Stomach (tissue), 4 donors: ENCODE results near the gene HVCN1.

Experiments used
- EP300 ChIP-seq: sonication (generic); formaldehyde crosslinking; IDR thresholded peaks from one replicate; pipeline ENCODE4 v1.6.1; 2017; ENCODE audit warnings: antibody characterized with exemption
- POLR2A ChIP-seq, 4 donors: fragments of 450-650 bp; IDR thresholded peaks; one replicate each; pipeline ENCODE4 v1.6.1; 2016; ENCODE audit warnings: antibody characterized with exemption in 4 of 4, control low read depth in 2 of 4, mild to moderate bottlenecking in 1 of 4, moderate library complexity in 1 of 4
- POLR2AphosphoS5 ChIP-seq, 3 donors: sonication (generic); formaldehyde crosslinking; IDR thresholded peaks; one replicate each; pipeline ENCODE4 v1.6.1; 2016; ENCODE audit warnings: antibody characterized with exemption in 3 of 3
- TF ChIP-seq, protein P1 (sequence below), 7 experiments: fragments of 450-650 bp in 4 of 7; fragments of 200-600 bp in 3 of 7; sonication (generic) in 3 of 7; IDR thresholded peaks; one replicate each; pipeline ENCODE4 v1.5.1; 2016 to 2019; ENCODE audit warnings: antibody characterized with exemption in 7 of 7, control low read depth in 2 of 7, mild to moderate bottlenecking in 1 of 7

DNA sequence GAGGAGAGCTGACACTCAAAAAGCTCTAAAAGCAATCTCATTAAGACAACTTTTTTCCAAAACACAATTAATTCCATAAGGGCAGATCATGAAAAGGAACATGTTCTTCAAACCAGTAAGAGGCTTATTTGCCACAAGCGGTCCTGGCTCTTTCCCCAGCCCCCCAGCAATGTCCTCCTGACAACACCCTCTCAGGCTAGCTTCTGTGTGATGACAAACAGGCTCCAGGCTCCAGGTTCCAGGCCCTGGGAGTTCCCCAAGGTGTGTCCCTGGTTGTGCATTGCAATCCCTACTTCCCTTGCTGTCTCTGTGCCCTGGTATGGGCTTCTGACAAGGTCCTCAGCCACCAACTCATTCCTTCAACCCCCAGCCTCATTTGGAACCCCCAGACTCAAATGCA lies 8.9 kb downstream of the HVCN1 start:
- no peak for TF ChIP-seq POLR2AphosphoS5 (IDR thresholded peaks at IDR 0.05)
- TF ChIP-seq, protein P1, sequence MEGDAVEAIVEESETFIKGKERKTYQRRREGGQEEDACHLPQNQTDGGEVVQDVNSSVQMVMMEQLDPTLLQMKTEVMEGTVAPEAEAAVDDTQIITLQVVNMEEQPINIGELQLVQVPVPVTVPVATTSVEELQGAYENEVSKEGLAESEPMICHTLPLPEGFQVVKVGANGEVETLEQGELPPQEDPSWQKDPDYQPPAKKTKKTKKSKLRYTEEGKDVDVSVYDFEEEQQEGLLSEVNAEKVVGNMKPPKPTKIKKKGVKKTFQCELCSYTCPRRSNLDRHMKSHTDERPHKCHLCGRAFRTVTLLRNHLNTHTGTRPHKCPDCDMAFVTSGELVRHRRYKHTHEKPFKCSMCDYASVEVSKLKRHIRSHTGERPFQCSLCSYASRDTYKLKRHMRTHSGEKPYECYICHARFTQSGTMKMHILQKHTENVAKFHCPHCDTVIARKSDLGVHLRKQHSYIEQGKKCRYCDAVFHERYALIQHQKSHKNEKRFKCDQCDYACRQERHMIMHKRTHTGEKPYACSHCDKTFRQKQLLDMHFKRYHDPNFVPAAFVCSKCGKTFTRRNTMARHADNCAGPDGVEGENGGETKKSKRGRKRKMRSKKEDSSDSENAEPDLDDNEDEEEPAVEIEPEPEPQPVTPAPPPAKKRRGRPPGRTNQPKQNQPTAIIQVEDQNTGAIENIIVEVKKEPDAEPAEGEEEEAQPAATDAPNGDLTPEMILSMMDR (IDR thresholded peaks at IDR 0.05), result no peak
- no peak for TF ChIP-seq EP300
- no peak for TF ChIP-seq POLR2A (IDR thresholded peaks at IDR 0.05)
